Embryonic facial prominence (tissue), 1 donor: ENCODE data around the gene PPP1R10.

Experiments
- DNase-seq: peaks from one replicate; pipeline ENCODE4 v3.0.0-alpha.2; 2016; ENCODE audit errors: extremely low spot score

PPP1R10 gene

GRCh38 chr6:30556066-30556905, 60.8 kb downstream of the PPP1R10 start, which contains the start of gene GNL1:
GNL1 (minus strand) TSS chr6:30556489; CDS start chr6:30556203, 286 bp downstream.
- peak; percentile 87 for DNase-seq

DNA sequence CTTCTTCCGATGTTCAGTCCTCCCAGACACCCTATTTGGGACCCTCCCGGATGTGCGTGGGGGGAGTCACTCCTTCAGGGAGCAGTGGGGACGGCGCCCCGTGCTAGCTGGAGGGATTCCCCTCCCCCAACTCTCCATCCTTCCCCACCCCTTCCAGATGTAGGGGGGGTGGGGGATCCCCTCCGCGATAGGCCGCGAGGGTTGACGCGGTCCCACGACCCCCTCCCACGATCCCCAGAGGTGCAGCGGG, 61.3 kb downstream of the PPP1R10 start:
- DNase-seq: peak; percentile 46

GRCh38 chr6:30554962-30555815, 61.9 kb downstream of the PPP1R10 start:
- no peak for DNase-seq

GRCh38 chr6:30554404-30554803, 62.6 kb downstream of the PPP1R10 start:
- DNase-seq: no peak
